B cell (primary cell): ENCODE measurements around the gene KEL. TPM values are rescaled to one million over a fixed set of nuclear protein-coding genes. Genes with fewer than 3 reads are reported as not detected.

Experiments used
- ATAC-seq: fragments of 200-7000 bp; cut with Tn5 transposase; one replicate; pipeline ENCODE4 v1.10.0; 2021; ENCODE audit warnings: low read depth, mild to moderate bottlenecking, moderate number of reproducible peaks, moderate library complexity
- CTCF ChIA-PET: fragments of 350-600 bp; sonication (Branson Sonifier 250); formaldehyde crosslinking; loops from one replicate; lab custom pipeline; 2021; ENCODE audit warnings: antibody characterized with exemption, inconsistent platforms; lab: Charles Lee
- POLR2A ChIA-PET: fragments of 350-600 bp; sonication (Branson Sonifier 250); formaldehyde crosslinking; loops from one replicate; lab custom pipeline; 2021; ENCODE audit warnings: antibody characterized with exemption; lab: Charles Lee
- DNase-seq: peaks from one replicate; pipeline ENCODE4 v3.0.0; 2013
- H2AFZ ChIP-seq: 2 replicates; pipeline ENCODE4 v1.6.1; 2012; ENCODE audit warnings: mild to moderate bottlenecking, low read depth, low read length; ENCODE audit not compliant: insufficient read depth, poor library complexity, severe bottlenecking
- H3K27ac ChIP-seq, 2 donors: 1 replicate in 1 of 2; 2 replicates in 1 of 2; pipeline ENCODE4 v1.5.1; 2012 to 2013; ENCODE audit warnings: low read length in 2 of 2, mild to moderate bottlenecking in 2 of 2, moderate library complexity in 1 of 2
- H3K27me3 ChIP-seq, 4 experiments: fragments of 200-600 bp in 1 of 4; sonication (generic) in 1 of 4; replicated peaks in 1 of 4; 1 replicate in 2 of 4; 2 replicates in 2 of 4; pipeline versions ENCODE4 v1.6.1 to v1.7.0; 2013 to 2016; ENCODE audit warnings: low read length in 3 of 4, mild to moderate bottlenecking in 2 of 4, mixed read lengths in 1 of 4, moderate library complexity in 1 of 4; ENCODE audit not compliant: insufficient read depth in 4 of 4, control insufficient read depth in 3 of 4; ENCODE audit errors: control extremely low read depth in 1 of 4
- H3K36me3 ChIP-seq, 2 experiments: replicated peaks in 1 of 2; 1 replicate in 1 of 2; 2 replicates in 1 of 2; pipeline versions ENCODE4 v1.6.1 to v1.7.1; 2013; ENCODE audit warnings: low read length in 1 of 2; ENCODE audit not compliant: insufficient read depth in 2 of 2, control insufficient read depth in 1 of 2; ENCODE audit errors: control extremely low read depth in 1 of 2, extremely low read depth in 1 of 2
- H3K4me1 ChIP-seq, 2 donors: fragments of 200-600 bp in 1 of 2; sonication (generic) in 1 of 2; 1 replicate in 1 of 2; 2 replicates in 1 of 2; pipeline versions ENCODE4 v1.5.1 to v1.6.1; 2013 to 2017; ENCODE audit warnings: low read length in 2 of 2; ENCODE audit not compliant: control insufficient read depth in 2 of 2, insufficient read depth in 2 of 2
- H3K4me2 ChIP-seq: replicated peaks from 2 replicates; pipeline ENCODE3; 2012; ENCODE audit warnings: mild to moderate bottlenecking, low read depth, low read length; ENCODE audit not compliant: poor library complexity, severe bottlenecking
- H3K4me3 ChIP-seq, 5 experiments: fragments of 200-600 bp in 1 of 5; sonication (generic) in 1 of 5; 1 replicate in 3 of 5; 2 replicates in 2 of 5; pipeline versions ENCODE4 v1.5.1 to v1.7.0; 2011 to 2016; ENCODE audit warnings: low read length in 4 of 5, mild to moderate bottlenecking in 4 of 5, low read depth in 2 of 5, control low read depth in 1 of 5, moderate library complexity in 1 of 5; ENCODE audit not compliant: insufficient read depth in 1 of 5; ENCODE audit errors: control extremely low read depth in 1 of 5, extremely low read depth in 1 of 5
- H3K79me2 ChIP-seq: fragments of 200-600 bp; sonication (generic); one replicate; pipeline ENCODE4 v1.6.0; 2016; ENCODE audit warnings: low read length; ENCODE audit not compliant: control insufficient read depth, insufficient read depth
- H3K9ac ChIP-seq: fragments of 200-600 bp; sonication (generic); 2 replicates; pipeline ENCODE4 v1.6.1; 2017; ENCODE audit warnings: mild to moderate bottlenecking, low read length, moderate library complexity
- H3K9me3 ChIP-seq, 3 donors: one replicate each; pipeline versions ENCODE4 v1.6.1 to v1.7.1; 2013; ENCODE audit warnings: low read length in 2 of 3; ENCODE audit not compliant: control insufficient read depth in 2 of 3, insufficient read depth in 1 of 3; ENCODE audit errors: control extremely low read depth in 1 of 3
- H4K20me1 ChIP-seq: 2 replicates; pipeline ENCODE4 v1.6.0; 2012; ENCODE audit warnings: mild to moderate bottlenecking, low read length; ENCODE audit not compliant: insufficient read depth, control insufficient read depth, poor library complexity, severe bottlenecking
- H3K27ac Mint-ChIP-seq: one replicate; pipeline ENCODE4 v1.8.0; 2021; ENCODE audit warnings: mixed read lengths
- H3K27me3 Mint-ChIP-seq: one replicate; pipeline ENCODE4 v1.8.0; 2021; ENCODE audit warnings: mixed read lengths
- H3K4me1 Mint-ChIP-seq: one replicate; pipeline ENCODE4 v1.8.0; 2021; ENCODE audit warnings: mixed read lengths
- H3K4me3 Mint-ChIP-seq: one replicate; pipeline ENCODE4 v1.8.0; 2021; ENCODE audit warnings: mixed read lengths
- H3K9me3 Mint-ChIP-seq: one replicate; pipeline ENCODE4 v1.8.0; 2022; ENCODE audit warnings: mixed read lengths; ENCODE audit not compliant: insufficient read depth
- EZH2 ChIP-seq: IDR thresholded peaks from 2 replicates; pipeline ENCODE4 v1.6.1; 2012; ENCODE audit warnings: borderline replicate concordance, low read depth, mild to moderate bottlenecking, moderate library complexity, low read length; ENCODE audit not compliant: insufficient read depth, poor library complexity, severe bottlenecking
- WGBS: methylation state at CpG from one replicate; pipeline ENCODE4 v1.1.5; 2013; ENCODE audit warnings: missing lambda C conversion rate; ENCODE audit not compliant: insufficient coverage; 5-methylcytosine and 5-hydroxymethylcytosine counted together
- intact Hi-C: fragments of 100-400 bp; cut with micrococcal nuclease; formaldehyde crosslinking; loops from one replicate; pipeline ENCODE4 v1.10.0; 2022
- polyA plus RNA-seq: library from polyadenylated mRNA; depleted of rRNA; stranded (reverse); fragments of >200 nt; gene quantifications from 2 replicates; pipeline ENCODE4 v1.2.3, GENCODE V29; 2012
- total RNA-seq, 2 donors: library from RNA; stranded (reverse); fragments of 120-200 nt in 1 of 2; gene quantifications; 1 replicate in 1 of 2; 2 replicates in 1 of 2; pipeline versions ENCODE4 v1.2.3 to v1.2.4, GENCODE V29; 2013 to 2022
- TF ChIP-seq, protein P1 (sequence below): fragments of 200-600 bp; IDR thresholded peaks from one replicate; pipeline ENCODE4 v1.8.0; 2022; ENCODE audit warnings: antibody characterized with exemption, mild to moderate bottlenecking

The KEL gene
- total and polyA plus RNA-seq, 2 donors (not counting 1 experiment from before 2014, with no cell fraction given): 0.27 to 0.71 TPM

DNA sequence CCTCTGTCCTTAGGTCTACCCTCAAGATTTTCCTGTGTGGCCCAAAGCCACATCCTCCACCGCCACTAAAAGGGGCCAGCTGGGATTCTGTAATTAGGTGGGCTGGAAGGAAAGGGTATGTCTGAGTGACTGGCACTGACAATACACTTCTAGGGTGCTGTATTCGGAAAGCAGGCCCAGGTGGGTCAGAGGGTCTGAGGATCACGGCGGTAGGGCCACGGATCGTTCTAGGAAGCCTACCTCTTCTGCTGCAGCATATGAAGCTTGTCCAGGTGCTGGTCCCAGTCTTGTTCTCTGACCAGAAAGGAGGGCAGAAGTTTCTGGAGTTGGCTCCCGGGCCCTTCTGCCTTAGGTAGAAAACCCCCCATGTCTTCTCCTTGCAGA is 29.1 kb downstream of the KEL start:
- no peaks in the 10 kb centered on the region for H3K79me2 ChIP-seq
- POLR2A ChIA-PET: no interaction called here
- DNase-seq (no peak), ATAC-seq (no peak)
- H3K36me3 ChIP-seq: no peaks in the 10 kb centered on the region
- H3K9me3 Mint-ChIP-seq: no peaks in the 10 kb centered on the region
- H3K27me3 ChIP-seq: no peaks in the 10 kb centered on the region
- CTCF ChIA-PET: no interaction called here
- H3K4me2 ChIP-seq: no peak overlapping the region
- TF ChIP-seq, protein P1, sequence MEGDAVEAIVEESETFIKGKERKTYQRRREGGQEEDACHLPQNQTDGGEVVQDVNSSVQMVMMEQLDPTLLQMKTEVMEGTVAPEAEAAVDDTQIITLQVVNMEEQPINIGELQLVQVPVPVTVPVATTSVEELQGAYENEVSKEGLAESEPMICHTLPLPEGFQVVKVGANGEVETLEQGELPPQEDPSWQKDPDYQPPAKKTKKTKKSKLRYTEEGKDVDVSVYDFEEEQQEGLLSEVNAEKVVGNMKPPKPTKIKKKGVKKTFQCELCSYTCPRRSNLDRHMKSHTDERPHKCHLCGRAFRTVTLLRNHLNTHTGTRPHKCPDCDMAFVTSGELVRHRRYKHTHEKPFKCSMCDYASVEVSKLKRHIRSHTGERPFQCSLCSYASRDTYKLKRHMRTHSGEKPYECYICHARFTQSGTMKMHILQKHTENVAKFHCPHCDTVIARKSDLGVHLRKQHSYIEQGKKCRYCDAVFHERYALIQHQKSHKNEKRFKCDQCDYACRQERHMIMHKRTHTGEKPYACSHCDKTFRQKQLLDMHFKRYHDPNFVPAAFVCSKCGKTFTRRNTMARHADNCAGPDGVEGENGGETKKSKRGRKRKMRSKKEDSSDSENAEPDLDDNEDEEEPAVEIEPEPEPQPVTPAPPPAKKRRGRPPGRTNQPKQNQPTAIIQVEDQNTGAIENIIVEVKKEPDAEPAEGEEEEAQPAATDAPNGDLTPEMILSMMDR: no peak
- 93% methylated on average over 6 of the region's 7 CpGs for WGBS
- no peak overlapping the region for H3K9ac ChIP-seq
- no peak overlapping the region for H3K4me3 ChIP-seq
- peaks cover 12% of the 10 kb centered on the region for H3K27me3 Mint-ChIP-seq
- no peak overlapping the region for H3K27ac ChIP-seq
- intact Hi-C loops: no loop called here
- H3K4me3 Mint-ChIP-seq: no peak overlapping the region
- no peak overlapping the region for H2AFZ ChIP-seq
- no peaks in the 10 kb centered on the region for H4K20me1 ChIP-seq
- H3K4me1 ChIP-seq: peaks cover 2 to 6% of the 10 kb centered on the region in 2 donors
- no peak overlapping the region for H3K27ac Mint-ChIP-seq
- H3K4me1 Mint-ChIP-seq: peaks cover 2% of the 10 kb centered on the region
- no peaks in the 10 kb centered on the region for H3K9me3 ChIP-seq

DNA sequence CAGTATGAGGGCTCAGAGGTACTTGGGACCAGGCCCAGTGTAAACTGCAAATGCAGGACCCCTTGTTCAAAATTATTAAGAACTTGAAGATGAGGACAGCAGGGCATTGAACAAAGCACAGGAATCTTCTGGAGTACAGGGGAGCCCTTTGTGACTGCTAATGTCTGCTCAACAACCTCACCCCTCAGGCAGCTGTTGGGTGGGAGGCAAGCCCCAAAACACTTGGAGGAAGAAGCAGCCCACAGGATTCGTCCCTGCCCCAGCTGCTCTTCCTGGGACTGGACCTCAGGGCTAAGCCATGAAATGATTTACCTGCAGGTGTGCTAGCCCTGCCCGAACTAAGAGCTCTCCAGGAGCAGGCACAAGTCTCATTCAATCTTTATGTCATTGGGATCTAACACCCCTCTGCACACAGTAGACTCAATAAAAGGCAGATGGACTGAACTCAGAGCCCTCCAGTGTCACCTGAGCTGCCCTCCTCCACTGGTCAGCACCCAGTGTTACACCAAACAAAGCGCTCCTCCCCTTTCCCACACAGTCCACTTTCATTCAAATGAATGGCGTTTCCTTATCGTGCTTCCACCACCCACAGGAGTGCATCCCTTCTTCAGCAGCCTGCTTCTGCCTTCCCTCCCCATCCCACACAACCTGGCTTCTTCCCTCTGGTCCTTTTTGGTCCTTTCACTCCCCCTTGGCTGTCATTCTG is 29.6 kb downstream of the KEL start:
- H3K4me2 ChIP-seq: no peak overlapping the region
- no peak for ATAC-seq
- Mint-ChIP-seq H3K9me3 (no peaks in the 10 kb centered on the region), H3K27ac (no peak overlapping the region), H3K4me3 (no peak overlapping the region), H3K4me1 (peaks cover 8% of the 10 kb centered on the region), H3K27me3 (peaks cover 12% of the 10 kb centered on the region)
- H3K4me1 ChIP-seq: peaks cover 8 to 11% of the 10 kb centered on the region in 2 donors
- 77% methylated on average over 5 of the region's 5 CpGs for WGBS
- intact Hi-C loops: no loop called here
- no peaks in the 10 kb centered on the region for H3K36me3 ChIP-seq
- no peak overlapping the region for H3K9ac ChIP-seq
- H2AFZ ChIP-seq: no peak overlapping the region
- no peaks in the 10 kb centered on the region for H3K9me3 ChIP-seq
- DNase-seq: no peak
- no peak overlapping the region for H3K27ac ChIP-seq
- CTCF ChIA-PET: no interaction called here
- POLR2A ChIA-PET: no interaction called here
- H3K79me2 ChIP-seq: no peaks in the 10 kb centered on the region
- H3K27me3 ChIP-seq: no peaks in the 10 kb centered on the region
- no peak overlapping the region for H3K4me3 ChIP-seq
- H4K20me1 ChIP-seq: no peaks in the 10 kb centered on the region
- TF ChIP-seq EZH2: no peak
- TF ChIP-seq, protein P1: no peak
